ENCODE results near the gene KLRF2.

Gene KLRF2

DNA sequence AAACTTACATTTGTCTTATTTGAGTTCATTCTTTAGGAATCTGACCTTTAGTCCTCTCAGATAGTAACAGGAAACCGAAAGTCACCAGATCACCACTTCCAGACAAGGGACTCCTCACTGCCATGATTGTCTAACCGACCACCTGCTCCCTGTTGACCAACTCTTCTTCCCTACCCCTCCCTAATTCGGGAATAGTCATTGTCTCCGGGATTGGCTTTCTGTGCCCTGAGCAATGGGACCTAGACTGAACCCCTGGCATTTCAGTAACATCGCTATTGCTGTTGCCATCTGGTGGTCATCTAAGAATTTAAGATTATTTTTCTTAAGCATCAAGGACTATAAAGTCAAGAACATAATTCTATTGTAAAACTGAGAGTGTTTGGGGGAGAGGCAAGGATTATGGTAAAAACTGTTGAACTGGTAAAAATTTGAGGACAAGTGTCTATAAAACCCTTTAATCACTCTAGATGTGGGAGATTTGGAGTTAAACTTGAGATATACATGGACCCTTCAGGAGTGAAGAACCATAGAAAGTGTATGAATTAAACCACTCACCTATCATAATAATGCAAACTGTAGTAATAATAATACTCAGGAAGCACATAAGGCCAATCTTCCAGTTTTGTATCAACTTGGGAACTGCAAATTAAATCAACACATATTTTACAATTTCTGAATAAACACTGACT, 44.6 kb downstream of the KLRF2 start:
- Histone ChIP-seq H3K27me3 (ENCODE audit: control insufficient read depth, insufficient read depth, low read length) (no peaks in the 10 kb centered on the region), H3K36me3 (ENCODE audit: control insufficient read depth, insufficient read depth, low read length) (no peaks in the 10 kb centered on the region), H3K4me1 (ENCODE audit: control insufficient read depth, insufficient read depth, low read length) (no peaks in the 10 kb centered on the region), H3K9ac (ENCODE audit: low read length) (no peak overlapping the region), H3K4me3 (ENCODE audit: low read length) (peak overlapping the region; percentile 45), H3K27ac (ENCODE audit: low read depth, low read length) (no peak overlapping the region)

DNA sequence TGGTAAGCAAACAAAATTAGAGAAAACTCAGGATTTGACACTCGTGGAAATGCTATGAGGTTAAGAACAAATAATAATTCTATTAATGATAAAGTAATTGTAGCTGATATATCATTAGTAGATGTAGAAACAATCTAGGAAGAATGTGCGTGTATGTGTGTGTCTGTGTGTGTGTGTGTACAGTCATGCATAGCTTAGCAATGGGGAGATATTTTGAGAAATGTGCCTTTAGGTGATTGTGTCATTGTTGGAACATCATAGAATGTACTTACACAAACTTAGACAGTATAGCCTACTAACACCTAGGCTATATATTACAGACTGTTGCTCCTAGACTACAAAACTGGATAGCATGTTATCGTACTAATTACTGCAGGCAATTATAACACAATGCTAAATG, 45.6 kb downstream of the KLRF2 start:
- H3K27ac ChIP-seq (ENCODE audit: low read depth, low read length): no peak overlapping the region
- no peaks in the 10 kb centered on the region for H3K4me1 ChIP-seq (ENCODE audit: control insufficient read depth, insufficient read depth, low read length)
- H3K36me3 ChIP-seq (ENCODE audit: control insufficient read depth, insufficient read depth, low read length): no peaks in the 10 kb centered on the region
- no peak overlapping the region for H3K4me3 ChIP-seq (ENCODE audit: low read length)
- no peak overlapping the region for H3K9ac ChIP-seq (ENCODE audit: low read length)
- H3K27me3 ChIP-seq (ENCODE audit: control insufficient read depth, insufficient read depth, low read length): no peaks in the 10 kb centered on the region

DNA sequence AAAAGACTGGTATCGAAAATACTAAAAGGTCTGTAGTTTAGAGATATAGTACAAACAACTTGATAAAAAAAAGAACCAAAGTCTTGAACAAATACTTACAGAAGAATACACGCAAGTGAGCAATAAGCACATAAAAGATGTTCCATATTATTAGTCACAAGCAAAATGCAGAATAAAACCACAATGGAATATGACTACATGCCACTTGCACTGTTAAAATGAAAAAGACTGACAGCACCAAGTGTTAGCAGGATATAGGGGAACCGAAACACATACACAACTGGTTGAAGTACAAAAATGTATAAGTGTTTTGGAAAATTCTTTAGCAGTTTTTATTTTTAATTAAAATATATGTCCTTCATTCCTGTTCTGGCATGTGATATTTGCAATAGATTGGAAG, 47.3 kb downstream of the KLRF2 start:
- no peak overlapping the region for H3K27ac ChIP-seq (ENCODE audit: low read depth, low read length)
- no peak overlapping the region for H3K4me3 ChIP-seq (ENCODE audit: low read length)
- H3K9ac ChIP-seq (ENCODE audit: low read length): no peak overlapping the region
- no peaks in the 10 kb centered on the region for H3K4me1 ChIP-seq (ENCODE audit: control insufficient read depth, insufficient read depth, low read length)
- H3K27me3 ChIP-seq (ENCODE audit: control insufficient read depth, insufficient read depth, low read length): no peaks in the 10 kb centered on the region
- no peaks in the 10 kb centered on the region for H3K36me3 ChIP-seq (ENCODE audit: control insufficient read depth, insufficient read depth, low read length)

DNA sequence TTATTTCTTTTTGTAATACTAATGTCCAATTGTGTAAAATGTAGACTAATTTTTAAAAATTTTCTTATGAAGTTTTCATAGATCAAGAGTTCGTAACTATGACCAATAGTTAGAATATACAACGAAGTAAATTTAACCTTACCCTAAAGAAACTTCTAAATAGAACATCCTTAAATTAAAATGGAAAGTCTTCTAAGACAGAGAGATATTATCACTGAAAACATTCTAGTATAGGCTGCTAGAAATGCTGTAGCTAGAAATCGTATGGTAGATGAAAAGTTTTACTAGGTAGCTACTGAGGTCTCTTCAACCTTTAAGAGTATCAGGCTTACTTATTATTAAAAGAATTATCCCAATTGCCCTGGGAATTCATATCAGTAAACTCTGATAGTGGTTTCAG, 50.0 kb downstream of the KLRF2 start:
- H3K36me3 ChIP-seq (ENCODE audit: control insufficient read depth, insufficient read depth, low read length): no peaks in the 10 kb centered on the region
- H3K9ac ChIP-seq (ENCODE audit: low read length): no peak overlapping the region
- H3K4me3 ChIP-seq (ENCODE audit: low read length): no peak overlapping the region
- H3K27ac ChIP-seq (ENCODE audit: low read depth, low read length): no peak overlapping the region
- no peaks in the 10 kb centered on the region for H3K27me3 ChIP-seq (ENCODE audit: control insufficient read depth, insufficient read depth, low read length)
- H3K4me1 ChIP-seq (ENCODE audit: control insufficient read depth, insufficient read depth, low read length): no peaks in the 10 kb centered on the region

DNA sequence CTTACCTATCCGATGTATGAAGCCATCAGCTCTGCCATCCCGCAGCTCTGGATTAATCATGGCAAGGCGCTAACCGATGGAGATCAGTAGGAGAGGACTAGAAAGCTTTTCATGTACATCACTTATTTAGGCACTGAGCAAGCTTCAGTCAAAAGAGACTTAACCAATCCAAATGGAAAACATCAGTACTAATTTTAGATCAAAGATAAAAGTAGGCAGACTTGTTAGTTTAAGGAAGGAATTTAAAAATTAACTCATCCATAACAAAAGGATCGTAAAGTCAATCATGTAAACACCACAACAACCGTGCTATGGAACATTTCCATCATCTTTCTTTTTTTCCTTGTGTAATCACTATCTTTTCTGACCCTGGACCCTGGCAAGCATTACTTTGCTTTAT, 51.0 kb downstream of the KLRF2 start, which contains the start of gene CLEC2A:
TSS of gene CLEC2A (minus strand) at position 101 of the 400 bp plus-strand sequence. CDS start at position 60, 41 bp downstream.
- H3K4me3 ChIP-seq (ENCODE audit: low read length): no peak within 1 kb of the TSS
- no peak within 1 kb of the TSS for H3K9ac ChIP-seq (ENCODE audit: low read length)
- no peak within 1 kb of the TSS for H3K27ac ChIP-seq (ENCODE audit: low read depth, low read length)
- no peaks in the 10 kb centered on the region for H3K27me3 ChIP-seq (ENCODE audit: control insufficient read depth, insufficient read depth, low read length)
- H3K4me1 ChIP-seq (ENCODE audit: control insufficient read depth, insufficient read depth, low read length): no peaks in the 10 kb centered on the region
- no peaks in the 10 kb centered on the region for H3K36me3 ChIP-seq (ENCODE audit: control insufficient read depth, insufficient read depth, low read length)

DNA sequence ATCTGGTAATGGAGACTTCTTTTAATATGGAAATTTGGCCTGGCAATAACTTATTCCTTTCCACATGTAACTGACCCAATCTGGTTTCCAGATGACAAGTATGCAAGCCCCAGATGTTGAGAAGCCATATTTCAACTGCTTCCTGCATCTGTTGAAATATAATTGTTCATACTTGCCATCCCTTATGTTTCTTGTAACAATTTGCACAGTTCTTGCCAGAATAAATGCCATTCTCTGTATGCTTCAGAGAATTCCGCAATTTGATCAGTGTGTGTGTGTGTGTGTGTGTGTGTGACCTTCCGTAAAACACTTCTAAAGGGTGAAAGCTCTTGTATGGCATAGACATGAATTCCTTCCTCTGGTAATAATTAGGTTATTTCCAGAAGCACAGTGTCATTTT, 52.7 kb downstream of the KLRF2 start:
- no peak overlapping the region for H3K4me3 ChIP-seq (ENCODE audit: low read length)
- no peak overlapping the region for H3K27ac ChIP-seq (ENCODE audit: low read depth, low read length)

DNA sequence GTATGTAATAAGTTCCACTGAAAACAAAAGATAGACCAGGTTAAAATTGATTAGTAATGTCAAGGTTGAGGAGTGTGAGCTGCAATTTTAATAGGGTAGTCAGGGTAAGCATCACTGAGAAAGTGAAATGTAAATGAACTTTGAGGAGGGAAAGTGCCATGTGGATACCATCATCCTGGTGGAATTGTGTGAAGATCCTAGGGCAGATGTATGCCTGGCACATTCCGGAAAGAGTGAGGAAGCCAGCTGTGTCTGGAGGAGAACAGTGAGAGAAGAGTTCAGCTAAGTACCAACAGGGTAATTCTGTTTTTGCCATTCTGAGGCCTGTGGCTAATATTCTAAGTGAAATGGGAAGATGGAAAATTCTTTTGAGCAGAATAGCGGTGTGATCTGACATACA, 53.7 kb downstream of the KLRF2 start:
- H3K4me1 ChIP-seq (ENCODE audit: control insufficient read depth, insufficient read depth, low read length): no peaks in the 10 kb centered on the region
- H3K36me3 ChIP-seq (ENCODE audit: control insufficient read depth, insufficient read depth, low read length): no peaks in the 10 kb centered on the region
- H3K4me3 ChIP-seq (ENCODE audit: low read length): no peak overlapping the region
- H3K27me3 ChIP-seq (ENCODE audit: control insufficient read depth, insufficient read depth, low read length): no peaks in the 10 kb centered on the region
- no peak overlapping the region for H3K9ac ChIP-seq (ENCODE audit: low read length)
- no peak overlapping the region for H3K27ac ChIP-seq (ENCODE audit: low read depth, low read length)

More for the DNA sequence above, 52.7 kb downstream of the KLRF2 start:
- Histone ChIP-seq H3K9ac (ENCODE audit: low read length) (no peak overlapping the region), H3K4me1 (ENCODE audit: control insufficient read depth, insufficient read depth, low read length) (no peaks in the 10 kb centered on the region), H3K36me3 (ENCODE audit: control insufficient read depth, insufficient read depth, low read length) (no peaks in the 10 kb centered on the region), H3K27me3 (ENCODE audit: control insufficient read depth, insufficient read depth, low read length) (no peaks in the 10 kb centered on the region)

DNA sequence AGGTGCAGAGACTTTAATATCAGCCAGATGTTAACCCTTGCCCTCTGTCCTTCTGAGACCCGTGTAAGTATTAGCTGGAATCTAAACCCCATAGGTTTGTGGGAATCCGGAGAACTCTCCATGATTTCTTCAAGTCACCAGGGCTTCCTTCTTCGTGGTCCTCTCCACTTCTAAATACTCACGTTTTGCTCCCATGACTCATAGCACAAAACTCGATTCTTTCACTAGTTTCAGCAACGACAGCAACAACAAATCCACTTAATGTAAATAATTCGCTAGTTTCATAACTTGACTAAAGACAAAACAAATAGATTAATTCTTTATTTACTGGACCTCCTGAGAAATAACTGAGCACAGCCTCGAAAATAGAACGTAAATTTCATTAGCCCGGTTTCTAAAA, 55.3 kb downstream of the KLRF2 start:
- no peak overlapping the region for H3K4me3 ChIP-seq (ENCODE audit: low read length)
- no peaks in the 10 kb centered on the region for H3K27me3 ChIP-seq (ENCODE audit: control insufficient read depth, insufficient read depth, low read length)

DNA sequence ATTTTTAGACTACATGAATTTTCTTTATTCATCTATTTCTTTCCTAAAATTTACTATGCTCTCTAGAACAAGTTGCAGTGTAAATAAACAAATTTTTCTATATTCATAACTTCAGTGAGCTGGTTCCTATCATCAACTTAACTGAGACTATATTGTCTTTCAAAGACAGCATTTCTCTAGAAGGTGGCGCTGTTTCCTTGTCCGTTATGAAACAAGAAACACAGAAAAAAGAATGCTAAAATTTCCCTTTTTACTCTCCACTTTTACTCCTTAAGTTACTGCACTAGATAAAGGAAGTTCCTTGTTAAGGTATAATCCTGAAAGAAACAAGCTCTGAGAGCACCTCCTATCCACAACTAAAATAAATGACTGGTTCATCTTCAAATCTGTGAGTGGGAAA, 59.1 kb downstream of the KLRF2 start:
- Histone ChIP-seq H3K27ac (ENCODE audit: low read depth, low read length) (no peak overlapping the region), H3K9ac (ENCODE audit: low read length) (no peak overlapping the region), H3K4me3 (ENCODE audit: low read length) (no peak overlapping the region), H3K36me3 (ENCODE audit: control insufficient read depth, insufficient read depth, low read length) (no peaks in the 10 kb centered on the region), H3K27me3 (ENCODE audit: control insufficient read depth, insufficient read depth, low read length) (no peaks in the 10 kb centered on the region), H3K4me1 (ENCODE audit: control insufficient read depth, insufficient read depth, low read length) (no peaks in the 10 kb centered on the region)

More for the DNA sequence above, 55.3 kb downstream of the KLRF2 start:
- H3K27ac ChIP-seq (ENCODE audit: low read depth, low read length): no peak overlapping the region
- H3K36me3 ChIP-seq (ENCODE audit: control insufficient read depth, insufficient read depth, low read length): no peaks in the 10 kb centered on the region
- H3K9ac ChIP-seq (ENCODE audit: low read length): no peak overlapping the region
- no peaks in the 10 kb centered on the region for H3K4me1 ChIP-seq (ENCODE audit: control insufficient read depth, insufficient read depth, low read length)

DNA sequence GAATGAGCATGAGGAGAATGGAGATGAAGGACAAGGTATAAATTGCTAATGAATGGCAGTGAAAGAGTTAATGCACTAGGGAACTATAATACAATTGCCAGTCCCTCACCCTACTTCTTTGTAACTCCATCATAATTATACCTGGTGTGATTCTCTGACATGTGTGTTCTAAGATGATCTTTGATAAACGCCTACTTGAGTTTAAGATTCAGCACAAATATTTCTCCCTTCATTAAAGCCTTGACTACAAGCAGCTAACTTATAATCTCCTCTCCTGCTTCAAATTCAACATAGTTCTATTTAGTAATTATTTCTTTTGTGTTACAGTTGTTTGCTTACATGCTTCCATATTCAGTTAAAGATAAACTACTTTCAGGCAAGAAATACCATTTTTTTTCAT, 60.5 kb downstream of the KLRF2 start:
- no peaks in the 10 kb centered on the region for H3K4me1 ChIP-seq (ENCODE audit: control insufficient read depth, insufficient read depth, low read length)
- no peak overlapping the region for H3K27ac ChIP-seq (ENCODE audit: low read depth, low read length)
- no peaks in the 10 kb centered on the region for H3K36me3 ChIP-seq (ENCODE audit: control insufficient read depth, insufficient read depth, low read length)
- H3K4me3 ChIP-seq (ENCODE audit: low read length): no peak overlapping the region
- H3K27me3 ChIP-seq (ENCODE audit: control insufficient read depth, insufficient read depth, low read length): no peaks in the 10 kb centered on the region
- no peak overlapping the region for H3K9ac ChIP-seq (ENCODE audit: low read length)

DNA sequence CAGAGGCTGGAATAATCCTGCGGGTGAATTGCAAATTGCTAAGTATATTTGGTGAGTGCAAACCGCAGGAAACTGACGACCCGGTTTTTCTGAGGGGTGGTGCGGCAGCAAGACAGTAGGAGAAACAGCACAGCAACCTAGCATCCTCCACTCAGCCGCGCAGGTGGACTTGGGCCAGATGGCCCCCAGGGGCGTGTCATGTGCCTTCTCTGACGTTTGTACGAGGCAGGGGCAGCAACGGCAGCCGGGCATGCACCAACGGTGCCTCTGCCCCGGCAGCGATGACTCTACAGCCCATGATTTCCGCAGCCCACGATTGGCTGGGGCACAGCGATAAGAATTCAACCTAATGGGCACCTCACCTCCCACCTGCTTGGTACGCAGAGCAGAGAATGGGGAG, 62.0 kb downstream of the KLRF2 start:
- no peaks in the 10 kb centered on the region for H3K36me3 ChIP-seq (ENCODE audit: control insufficient read depth, insufficient read depth, low read length)
- H3K27me3 ChIP-seq (ENCODE audit: control insufficient read depth, insufficient read depth, low read length): no peaks in the 10 kb centered on the region
- no peak overlapping the region for H3K9ac ChIP-seq (ENCODE audit: low read length)
- no peak overlapping the region for H3K4me3 ChIP-seq (ENCODE audit: low read length)
- H3K4me1 ChIP-seq (ENCODE audit: control insufficient read depth, insufficient read depth, low read length): no peaks in the 10 kb centered on the region
- no peak overlapping the region for H3K27ac ChIP-seq (ENCODE audit: low read depth, low read length)

DNA sequence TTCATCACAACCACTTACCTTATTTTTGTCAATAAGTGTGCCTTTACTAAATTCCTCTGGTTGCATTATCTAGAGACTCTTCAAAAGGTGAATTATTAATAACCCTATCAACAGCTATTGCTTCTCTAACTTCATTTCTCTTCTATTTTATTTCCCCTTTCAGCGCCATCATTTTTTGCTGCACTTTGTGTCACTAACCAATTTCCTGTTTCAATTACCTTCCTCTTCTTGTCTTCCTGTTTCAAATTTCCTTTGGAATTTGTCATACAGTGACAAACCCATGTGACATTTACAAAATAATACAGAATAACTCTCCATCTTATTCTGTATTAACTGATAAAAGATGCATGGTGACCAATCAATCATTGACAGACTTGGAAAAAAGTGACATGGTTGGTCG, 63.1 kb downstream of the KLRF2 start:
- no peak overlapping the region for H3K27ac ChIP-seq (ENCODE audit: low read depth, low read length)
- no peaks in the 10 kb centered on the region for H3K27me3 ChIP-seq (ENCODE audit: control insufficient read depth, insufficient read depth, low read length)
- H3K36me3 ChIP-seq (ENCODE audit: control insufficient read depth, insufficient read depth, low read length): no peaks in the 10 kb centered on the region
- H3K9ac ChIP-seq (ENCODE audit: low read length): no peak overlapping the region
- no peak overlapping the region for H3K4me3 ChIP-seq (ENCODE audit: low read length)
- H3K4me1 ChIP-seq (ENCODE audit: control insufficient read depth, insufficient read depth, low read length): no peaks in the 10 kb centered on the region

Measured in rectal smooth muscle tissue (tissue), 1 donor.